ENCODE measurements around the gene SMARCAL1.

DNA sequence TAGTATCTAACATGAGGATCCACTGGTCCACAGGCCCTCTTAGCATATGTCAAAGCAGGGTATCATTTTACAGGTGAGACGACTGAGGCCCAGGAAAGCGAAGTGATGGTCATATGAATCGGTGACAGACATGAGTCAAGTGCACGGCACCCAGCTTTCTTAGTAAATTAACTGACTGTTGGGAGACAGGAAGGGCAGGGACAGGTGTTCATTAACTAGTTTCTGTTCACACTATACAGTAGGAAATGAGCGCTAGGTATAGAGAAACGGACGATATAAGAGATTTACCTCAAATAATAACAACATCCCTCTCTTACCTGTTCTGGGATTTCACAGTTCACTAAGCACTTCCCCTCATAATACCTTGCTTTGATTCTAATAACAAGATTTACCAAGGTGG, 1.7 kb upstream of the SMARCAL1 start:
- no peak for TF ChIP-seq YY1 (IDR thresholded peaks at IDR 0.05; ENCODE audit: low read depth)
- TF ChIP-seq, protein P1, sequence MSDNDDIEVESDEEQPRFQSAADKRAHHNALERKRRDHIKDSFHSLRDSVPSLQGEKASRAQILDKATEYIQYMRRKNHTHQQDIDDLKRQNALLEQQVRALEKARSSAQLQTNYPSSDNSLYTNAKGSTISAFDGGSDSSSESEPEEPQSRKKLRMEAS (IDR thresholded peaks at IDR 0.05) = no peak
- TF ChIP-seq FOXM1 (IDR thresholded peaks at IDR 0.05; ENCODE audit: borderline replicate concordance, low read depth) = no peak
- no peak for TF ChIP-seq EP300 (IDR thresholded peaks at IDR 0.05; ENCODE audit: borderline replicate concordance)
- TF ChIP-seq, protein P2, sequence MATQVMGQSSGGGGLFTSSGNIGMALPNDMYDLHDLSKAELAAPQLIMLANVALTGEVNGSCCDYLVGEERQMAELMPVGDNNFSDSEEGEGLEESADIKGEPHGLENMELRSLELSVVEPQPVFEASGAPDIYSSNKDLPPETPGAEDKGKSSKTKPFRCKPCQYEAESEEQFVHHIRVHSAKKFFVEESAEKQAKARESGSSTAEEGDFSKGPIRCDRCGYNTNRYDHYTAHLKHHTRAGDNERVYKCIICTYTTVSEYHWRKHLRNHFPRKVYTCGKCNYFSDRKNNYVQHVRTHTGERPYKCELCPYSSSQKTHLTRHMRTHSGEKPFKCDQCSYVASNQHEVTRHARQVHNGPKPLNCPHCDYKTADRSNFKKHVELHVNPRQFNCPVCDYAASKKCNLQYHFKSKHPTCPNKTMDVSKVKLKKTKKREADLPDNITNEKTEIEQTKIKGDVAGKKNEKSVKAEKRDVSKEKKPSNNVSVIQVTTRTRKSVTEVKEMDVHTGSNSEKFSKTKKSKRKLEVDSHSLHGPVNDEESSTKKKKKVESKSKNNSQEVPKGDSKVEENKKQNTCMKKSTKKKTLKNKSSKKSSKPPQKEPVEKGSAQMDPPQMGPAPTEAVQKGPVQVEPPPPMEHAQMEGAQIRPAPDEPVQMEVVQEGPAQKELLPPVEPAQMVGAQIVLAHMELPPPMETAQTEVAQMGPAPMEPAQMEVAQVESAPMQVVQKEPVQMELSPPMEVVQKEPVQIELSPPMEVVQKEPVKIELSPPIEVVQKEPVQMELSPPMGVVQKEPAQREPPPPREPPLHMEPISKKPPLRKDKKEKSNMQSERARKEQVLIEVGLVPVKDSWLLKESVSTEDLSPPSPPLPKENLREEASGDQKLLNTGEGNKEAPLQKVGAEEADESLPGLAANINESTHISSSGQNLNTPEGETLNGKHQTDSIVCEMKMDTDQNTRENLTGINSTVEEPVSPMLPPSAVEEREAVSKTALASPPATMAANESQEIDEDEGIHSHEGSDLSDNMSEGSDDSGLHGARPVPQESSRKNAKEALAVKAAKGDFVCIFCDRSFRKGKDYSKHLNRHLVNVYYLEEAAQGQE (IDR thresholded peaks at IDR 0.05; ENCODE audit: low read depth) = no peak

Data from Ishikawa (cell line).